Urothelium cell line (cell line): ENCODE measurements around the gene E2F4.

Experiments
- DNase-seq: peaks from one replicate; pipeline ENCODE4 v3.0.0; 2011; ENCODE audit warnings: low spot score, mixed read lengths
- FAIRE-seq: peaks from 2 replicates; lab custom pipeline; 2011; peaks lifted over from hg19 to GRCh38; lab: Jason Lieb, UNC

The E2F4 gene

DNA sequence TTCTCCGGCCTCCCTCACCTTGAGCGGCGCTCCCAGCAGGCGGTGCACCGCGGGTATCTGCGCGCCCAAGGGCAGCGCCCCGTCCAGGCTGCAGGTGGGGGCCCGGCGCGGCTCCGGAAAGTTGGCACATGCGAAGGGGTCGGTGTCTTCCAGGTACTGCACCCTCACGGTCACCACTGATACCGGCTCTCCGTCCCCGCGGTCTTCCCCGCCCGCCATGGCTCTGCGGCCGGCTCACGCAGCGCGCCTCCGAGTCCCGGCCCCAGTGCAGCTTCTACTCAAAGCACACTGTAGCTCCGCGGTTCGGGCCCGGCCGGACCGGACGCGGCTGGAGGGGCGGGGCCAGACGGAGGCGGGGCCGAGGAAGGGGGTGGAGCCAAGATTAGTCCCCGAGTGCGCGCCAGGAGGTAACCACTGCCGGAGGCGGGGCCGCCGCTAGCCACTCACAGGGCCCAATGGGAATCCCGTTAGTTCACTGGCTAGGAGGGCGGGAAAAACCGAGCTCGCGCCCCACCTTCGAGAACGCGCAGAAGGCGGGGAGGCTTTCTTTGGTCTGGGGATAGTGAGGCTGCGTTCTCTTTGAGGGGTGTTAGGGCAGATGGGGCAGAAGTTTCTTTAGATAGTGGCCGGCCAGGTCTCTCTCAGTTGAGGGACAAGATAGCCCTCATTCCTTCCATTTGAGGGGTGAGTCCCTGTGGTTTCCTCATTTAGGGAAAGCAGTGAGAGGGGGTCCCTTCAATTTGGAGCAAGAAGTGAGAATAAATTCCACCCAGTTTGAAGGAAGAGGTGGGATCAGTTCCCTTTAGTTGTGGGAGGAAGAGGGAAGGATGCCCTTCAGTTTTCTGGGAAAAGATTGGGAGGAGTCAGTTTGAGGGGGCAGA is 55.5 kb downstream of the E2F4 start, which contains the start of gene FHOD1:
Gene FHOD1 (minus strand): TSS at position 290 of the 881 bp plus-strand sequence. CDS start 71 bp downstream, at position 219.
- FAIRE-seq (no peak), DNase-seq (peak; percentile 97)

- no peak for FAIRE-seq
Measured at GRCh38 chr16:67248073-67248400, 56.1 kb downstream of the E2F4 start.

More at GRCh38 chr16:67248073-67248400, 56.1 kb downstream of the E2F4 start:
- no peak for DNase-seq
